ENCODE measurements around the gene IL17RD.

IL17RD gene

GRCh38 chr3:57080171-57080570 lies 85.0 kb downstream of the IL17RD start:
- no peak overlapping the region for H2BK120ac ChIP-seq (ENCODE audit: low read depth, low read length)
- peaks cover 3 to 8% of the 10 kb centered on the region in 2 donors for H3K4me1 ChIP-seq (ENCODE audit: control insufficient read depth in 2 of 2, insufficient read depth in 1 of 2, low read depth in 1 of 2, low read length in 2 of 2)
- no peak overlapping the region for H2BK5ac ChIP-seq (ENCODE audit: low read length)
- no peak for DNase-seq (ENCODE audit: low spot score)
- no peak overlapping the region for H2AK5ac ChIP-seq (ENCODE audit: low read depth, low read length)
- no peak overlapping the region for H3K9ac ChIP-seq (ENCODE audit: low read depth, low read length, poor library complexity)
- H3K27ac ChIP-seq (replicated peaks; ENCODE audit: low read length) = no peak overlapping the region
- H3K23ac ChIP-seq (ENCODE audit: low read depth, low read length, poor library complexity) = no peak overlapping the region
- no peaks in the 10 kb centered on the region for H3K9me3 ChIP-seq (replicated peaks in 1 of 2; ENCODE audit: control insufficient read depth in 2 of 2, insufficient read depth in 1 of 2, low read depth in 1 of 2, low read length in 2 of 2)
- no peak overlapping the region for H3K18ac ChIP-seq (ENCODE audit: low read length)
- H2BK12ac ChIP-seq (ENCODE audit: low read length) = no peak overlapping the region
- no peak overlapping the region for H2BK15ac ChIP-seq (ENCODE audit: low read length)
- H3K4me3 ChIP-seq (ENCODE audit: low read length in 2 of 2) = no peak overlapping the region
- no peak overlapping the region for H4K8ac ChIP-seq (ENCODE audit: low read depth, low read length)
- H3K4me2 ChIP-seq (ENCODE audit: insufficient read depth, low read length, poor library complexity, severe bottlenecking) = no peak overlapping the region
- H3K14ac ChIP-seq (ENCODE audit: low read length) = no peak overlapping the region
- H3K36me3 ChIP-seq (replicated peaks in 1 of 2; ENCODE audit: control insufficient read depth in 2 of 2, insufficient read depth in 2 of 2, low read length in 2 of 2) = no peaks in the 10 kb centered on the region
- no peaks in the 10 kb centered on the region for H3K79me1 ChIP-seq (ENCODE audit: low read depth, low read length)
- no peak overlapping the region for H4K91ac ChIP-seq (ENCODE audit: low read depth, low read length, poor library complexity)
- no CpG with 5 or more reads among the region's 4 CpGs for WGBS, 2 donors (ENCODE audit: extremely low coverage in 2 of 2, insufficient read length in 2 of 2, insufficient replicate concordance in 1 of 2)
- H2AFZ ChIP-seq (ENCODE audit: low read length) = no peak overlapping the region
- no peak overlapping the region for H3K4ac ChIP-seq (ENCODE audit: low read length)
- H3K27me3 ChIP-seq (ENCODE audit: control insufficient read depth in 3 of 3, insufficient read depth in 3 of 3, low read depth in 1 of 3, low read length in 3 of 3) = peaks cover 0 to 42% (median 26%) of the 10 kb centered on the region in 3 experiments

- WGBS, 2 donors (ENCODE audit: extremely low coverage in 2 of 2, insufficient read length in 2 of 2, insufficient replicate concordance in 1 of 2) = no CpG with 5 or more reads among the region's 25 CpGs
Observed at GRCh38 chr3:57079474-57079831, 85.7 kb downstream of the IL17RD start.

GRCh38 chr3:57078635-57079473 lies 86.3 kb downstream of the IL17RD start:
- Histone ChIP-seq H2BK12ac (ENCODE audit: low read length) (no peak overlapping the region), H3K27me3 (ENCODE audit: control insufficient read depth in 3 of 3, insufficient read depth in 3 of 3, low read depth in 1 of 3, low read length in 3 of 3) (peaks cover 0 to 44% (median 26%) of the 10 kb centered on the region in 3 experiments), H2BK120ac (ENCODE audit: low read depth, low read length) (peak overlapping the region; percentile 25), H3K27ac (replicated peaks; ENCODE audit: low read length) (no peak overlapping the region), H3K79me1 (ENCODE audit: low read depth, low read length) (no peaks in the 10 kb centered on the region), H3K9me3 (replicated peaks in 1 of 2; ENCODE audit: control insufficient read depth in 2 of 2, insufficient read depth in 1 of 2, low read depth in 1 of 2, low read length in 2 of 2) (no peaks in the 10 kb centered on the region), H3K4me2 (ENCODE audit: insufficient read depth, low read length, poor library complexity, severe bottlenecking) (peak overlapping the region; percentile 100), H3K36me3 (replicated peaks in 1 of 2; ENCODE audit: control insufficient read depth in 2 of 2, insufficient read depth in 2 of 2, low read length in 2 of 2) (no peaks in the 10 kb centered on the region), H3K4me3 (ENCODE audit: low read length in 2 of 2) (peak overlapping the region; percentile 61 to 88), H3K18ac (ENCODE audit: low read length) (peak overlapping the region; percentile 89), H3K23ac (ENCODE audit: low read depth, low read length, poor library complexity) (peak overlapping the region; percentile 76), H3K4ac (ENCODE audit: low read length) (no peak overlapping the region), H3K4me1 (ENCODE audit: control insufficient read depth in 2 of 2, insufficient read depth in 1 of 2, low read depth in 1 of 2, low read length in 2 of 2) (peaks cover 3 to 8% of the 10 kb centered on the region in 2 donors), H4K8ac (ENCODE audit: low read depth, low read length) (no peak overlapping the region), H2AK5ac (ENCODE audit: low read depth, low read length) (peak overlapping the region; percentile 30), H2BK15ac (ENCODE audit: low read length) (peak overlapping the region; percentile 41), H3K9ac (ENCODE audit: low read depth, low read length, poor library complexity) (peak overlapping the region; percentile 85), H4K91ac (ENCODE audit: low read depth, low read length, poor library complexity) (no peak overlapping the region), H2AFZ (ENCODE audit: low read length) (peak overlapping the region; percentile 99), H2BK5ac (ENCODE audit: low read length) (no peak overlapping the region), H3K14ac (ENCODE audit: low read length) (no peak overlapping the region)
- peak; percentile 56 for DNase-seq (ENCODE audit: low spot score)
- WGBS, 2 donors (ENCODE audit: extremely low coverage in 2 of 2, insufficient read length in 2 of 2, insufficient replicate concordance in 1 of 2) = no CpG with 5 or more reads among the region's 91 CpGs

More at GRCh38 chr3:57079474-57079831, 85.7 kb downstream of the IL17RD start:
- Histone ChIP-seq H3K23ac (ENCODE audit: low read depth, low read length, poor library complexity) (peak overlapping the region; percentile 75), H2BK15ac (ENCODE audit: low read length) (no peak overlapping the region), H2AFZ (ENCODE audit: low read length) (peak overlapping the region; percentile 99), H3K18ac (ENCODE audit: low read length) (peak overlapping the region; percentile 79), H3K4me1 (ENCODE audit: control insufficient read depth in 2 of 2, insufficient read depth in 1 of 2, low read depth in 1 of 2, low read length in 2 of 2) (peaks cover 3 to 8% of the 10 kb centered on the region in 2 donors), H3K4me3 (ENCODE audit: low read length in 2 of 2) (peak overlapping the region; percentile 61 to 70), H4K91ac (ENCODE audit: low read depth, low read length, poor library complexity) (no peak overlapping the region), H3K9ac (ENCODE audit: low read depth, low read length, poor library complexity) (peak overlapping the region; percentile 85), H2AK5ac (ENCODE audit: low read depth, low read length) (peak overlapping the region; percentile 29), H4K8ac (ENCODE audit: low read depth, low read length) (no peak overlapping the region), H3K27me3 (ENCODE audit: control insufficient read depth in 3 of 3, insufficient read depth in 3 of 3, low read depth in 1 of 3, low read length in 3 of 3) (peaks cover 0 to 44% (median 26%) of the 10 kb centered on the region in 3 experiments), H2BK5ac (ENCODE audit: low read length) (no peak overlapping the region), H3K14ac (ENCODE audit: low read length) (no peak overlapping the region), H3K9me3 (replicated peaks in 1 of 2; ENCODE audit: control insufficient read depth in 2 of 2, insufficient read depth in 1 of 2, low read depth in 1 of 2, low read length in 2 of 2) (no peaks in the 10 kb centered on the region), H3K4me2 (ENCODE audit: insufficient read depth, low read length, poor library complexity, severe bottlenecking) (peak overlapping the region; percentile 100), H2BK12ac (ENCODE audit: low read length) (no peak overlapping the region), H3K79me1 (ENCODE audit: low read depth, low read length) (no peaks in the 10 kb centered on the region), H3K4ac (ENCODE audit: low read length) (no peak overlapping the region), H2BK120ac (ENCODE audit: low read depth, low read length) (peak overlapping the region; percentile 25), H3K36me3 (replicated peaks in 1 of 2; ENCODE audit: control insufficient read depth in 2 of 2, insufficient read depth in 2 of 2, low read length in 2 of 2) (no peaks in the 10 kb centered on the region), H3K27ac (replicated peaks; ENCODE audit: low read length) (no peak overlapping the region)
- DNase-seq (ENCODE audit: low spot score) = no peak

- Histone ChIP-seq H3K4me2 (ENCODE audit: insufficient read depth, low read length, poor library complexity, severe bottlenecking) (peak overlapping the region; percentile 100), H2AK5ac (ENCODE audit: low read depth, low read length) (peak overlapping the region; percentile 30), H3K9ac (ENCODE audit: low read depth, low read length, poor library complexity) (peak overlapping the region; percentile 84), H4K8ac (ENCODE audit: low read depth, low read length) (no peak overlapping the region), H3K36me3 (replicated peaks in 1 of 2; ENCODE audit: control insufficient read depth in 2 of 2, insufficient read depth in 2 of 2, low read length in 2 of 2) (no peaks in the 10 kb centered on the region), H2BK15ac (ENCODE audit: low read length) (peak overlapping the region; percentile 41), H3K4me3 (ENCODE audit: low read length in 2 of 2) (peak overlapping the region; percentile 61 to 88), H2BK12ac (ENCODE audit: low read length) (no peak overlapping the region), H3K9me3 (replicated peaks in 1 of 2; ENCODE audit: control insufficient read depth in 2 of 2, insufficient read depth in 1 of 2, low read depth in 1 of 2, low read length in 2 of 2) (no peaks in the 10 kb centered on the region), H3K23ac (ENCODE audit: low read depth, low read length, poor library complexity) (peak overlapping the region; percentile 76), H3K27ac (replicated peaks; ENCODE audit: low read length) (no peak overlapping the region), H3K14ac (ENCODE audit: low read length) (no peak overlapping the region), H2AFZ (ENCODE audit: low read length) (peak overlapping the region; percentile 99), H3K4me1 (ENCODE audit: control insufficient read depth in 2 of 2, insufficient read depth in 1 of 2, low read depth in 1 of 2, low read length in 2 of 2) (peaks cover 3 to 8% of the 10 kb centered on the region in 2 donors), H3K79me1 (ENCODE audit: low read depth, low read length) (no peaks in the 10 kb centered on the region), H3K18ac (ENCODE audit: low read length) (peak overlapping the region; percentile 89), H2BK120ac (ENCODE audit: low read depth, low read length) (no peak overlapping the region), H3K4ac (ENCODE audit: low read length) (no peak overlapping the region), H3K27me3 (ENCODE audit: control insufficient read depth in 3 of 3, insufficient read depth in 3 of 3, low read depth in 1 of 3, low read length in 3 of 3) (peaks cover 0 to 44% (median 26%) of the 10 kb centered on the region in 3 experiments), H4K91ac (ENCODE audit: low read depth, low read length, poor library complexity) (no peak overlapping the region), H2BK5ac (ENCODE audit: low read length) (no peak overlapping the region)
- DNase-seq (ENCODE audit: low spot score) = no peak
- WGBS, 2 donors (ENCODE audit: extremely low coverage in 2 of 2, insufficient read length in 2 of 2, insufficient replicate concordance in 1 of 2) = no CpG with 5 or more reads among the region's 15 CpGs
Observed at GRCh38 chr3:57078344-57078634, 86.9 kb downstream of the IL17RD start.
